Measurements from ENCODE around the gene ZDHHC1.

DNA sequence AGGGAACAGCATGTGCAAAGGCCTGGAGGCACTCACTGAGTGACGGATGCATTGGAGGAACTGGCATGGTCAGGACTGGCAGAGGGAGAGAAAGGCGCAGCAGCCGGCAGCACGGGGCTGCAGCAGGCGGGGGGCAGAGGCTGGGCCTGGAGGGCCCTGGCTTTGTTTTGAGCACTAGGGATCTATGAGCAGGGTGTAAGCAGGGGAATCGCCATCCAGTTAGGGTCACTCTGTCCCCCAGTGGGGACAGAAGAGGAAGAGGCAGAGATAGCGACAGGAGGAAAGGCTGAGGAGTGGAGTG lies 28.8 kb upstream of the ZDHHC1 start:
- TF ChIP-seq POLR2AphosphoS5 (IDR thresholded peaks at IDR 0.05) = no peak
- TF ChIP-seq CTCF (IDR thresholded peaks at IDR 0.05) = no peak
- no peak for TF ChIP-seq POLR2A (IDR thresholded peaks at IDR 0.05)
